H1 (cell line): ENCODE measurements around the gene CCDC30. TPM values are rescaled to one million over a fixed set of nuclear protein-coding genes. Genes with fewer than 3 reads are reported as not detected.

Experiments used
- CTCF ChIA-PET: fragments of 300-600 bp; sonication (Branson Sonifier 250); formaldehyde crosslinking; loops from one replicate; lab custom pipeline; 2021; ENCODE audit not compliant: partially characterized antibody; lab: Charles Lee
- POLR2A ChIA-PET: fragments of 300-600 bp; sonication (Branson Sonifier 250); formaldehyde crosslinking; loops from one replicate; lab custom pipeline; 2021; ENCODE audit warnings: inconsistent platforms; ENCODE audit not compliant: partially characterized antibody; lab: Charles Lee
- DNase-seq, 2 experiments: peaks; one replicate each; pipeline versions ENCODE4 v3.0.0 to v3.0.0-alpha.2; 2010 to 2022; ENCODE audit warnings: low spot score in 2 of 2, low read depth in 1 of 2, mixed read lengths in 1 of 2
- FAIRE-seq: peaks from 2 replicates; lab custom pipeline; 2011; peaks lifted over from hg19 to GRCh38; lab: Jason Lieb, UNC
- H2AFZ ChIP-seq: 2 replicates; pipeline ENCODE4 v1.8.1; 2012; ENCODE audit warnings: low read length, inconsistent platforms
- H2AK5ac ChIP-seq: 2 replicates; pipeline ENCODE4 v1.6.1; 2013; ENCODE audit warnings: low read depth, low read length
- H2BK120ac ChIP-seq: replicated peaks from 2 replicates; pipeline ENCODE3; 2013; ENCODE audit warnings: low read depth, low read length, inconsistent platforms
- H2BK12ac ChIP-seq: 2 replicates; pipeline ENCODE4 v1.6.1; 2013; ENCODE audit warnings: low read depth, low read length
- H2BK15ac ChIP-seq: 2 replicates; pipeline ENCODE4 v1.6.1; 2013; ENCODE audit warnings: low read length
- H2BK20ac ChIP-seq: 2 replicates; pipeline ENCODE4 v1.6.1; 2013; ENCODE audit warnings: low read length
- H2BK5ac ChIP-seq: 2 replicates; pipeline ENCODE4 v1.6.1; 2013; ENCODE audit warnings: low read depth, low read length
- H3K14ac ChIP-seq: 2 replicates; pipeline ENCODE4 v1.6.1; 2013; ENCODE audit warnings: inconsistent platforms; ENCODE audit not compliant: insufficient read length
- H3K18ac ChIP-seq: 2 replicates; pipeline ENCODE4 v1.6.1; 2013; ENCODE audit warnings: low read length; ENCODE audit errors: extremely low read depth
- H3K23ac ChIP-seq: 2 replicates; pipeline ENCODE4 v1.6.1; 2013; ENCODE audit warnings: inconsistent platforms; ENCODE audit not compliant: insufficient read length
- H3K23me2 ChIP-seq: 2 replicates; pipeline ENCODE4 v1.6.1; 2013; ENCODE audit warnings: low read depth, low read length
- H3K27ac ChIP-seq: 2 replicates; pipeline ENCODE4 v1.6.1; 2011; ENCODE audit warnings: low read depth, low read length, inconsistent platforms
- H3K27me3 ChIP-seq, 4 experiments: replicated peaks in 1 of 4; 1 replicate in 1 of 4; 2 replicates in 3 of 4; pipeline versions ENCODE4 v1.6.1 to v1.8.1; 2011 to 2013; ENCODE audit warnings: low read length in 3 of 4, mild to moderate bottlenecking in 3 of 4, inconsistent platforms in 2 of 4, mixed read lengths in 2 of 4, moderate library complexity in 1 of 4; ENCODE audit not compliant: control insufficient read depth in 3 of 4, insufficient read depth in 3 of 4; ENCODE audit errors: extremely low read depth in 1 of 4
- H3K36me3 ChIP-seq, 4 experiments: 2 replicates each; pipeline versions ENCODE4 v1.6.1 to v1.8.1; 2011 to 2013; ENCODE audit warnings: mild to moderate bottlenecking in 4 of 4, low read length in 3 of 4, moderate library complexity in 2 of 4, control low read depth in 1 of 4, inconsistent platforms in 1 of 4; ENCODE audit not compliant: insufficient read depth in 4 of 4, control insufficient read depth in 2 of 4
- H3K4ac ChIP-seq: replicated peaks from 2 replicates; pipeline ENCODE3; 2013; ENCODE audit warnings: low read length, low read depth, mixed read lengths, inconsistent platforms; ENCODE audit not compliant: insufficient read length
- H3K4me1 ChIP-seq, 4 experiments: replicated peaks in 1 of 4; 1 replicate in 1 of 4; 2 replicates in 3 of 4; pipeline versions ENCODE4 v1.6.1 to v1.8.1; 2011 to 2013; ENCODE audit warnings: low read length in 3 of 4, inconsistent platforms in 2 of 4, mixed read lengths in 1 of 4; ENCODE audit not compliant: insufficient read depth in 4 of 4, control insufficient read depth in 3 of 4
- H3K4me2 ChIP-seq, 2 experiments: 2 replicates each; pipeline versions ENCODE4 v1.6.1 to v1.8.1; 2011 to 2013; ENCODE audit warnings: low read depth in 2 of 2, low read length in 2 of 2, control low read depth in 1 of 2, inconsistent platforms in 1 of 2, mild to moderate bottlenecking in 1 of 2; ENCODE audit not compliant: insufficient read depth in 1 of 2
- H3K4me3 ChIP-seq, 4 experiments: fragments of 200-600, 300-600 bp in 1 of 4; sonication (generic), shearing (Covaris generic), sonication (Bioruptor Twin) in 1 of 4; 2 replicates each; pipeline versions ENCODE4 v1.5.1 to v1.8.1; 2011 to 2016; ENCODE audit warnings: low read length in 4 of 4, low read depth in 3 of 4, control low read depth in 2 of 4, inconsistent platforms in 2 of 4, mild to moderate bottlenecking in 2 of 4, mixed read lengths in 1 of 4, moderate library complexity in 1 of 4; ENCODE audit not compliant: insufficient read depth in 2 of 4; ENCODE audit errors: extremely low read depth in 1 of 4
- H3K56ac ChIP-seq: replicated peaks from 2 replicates; pipeline ENCODE3; 2013; ENCODE audit warnings: low read depth, mild to moderate bottlenecking, mixed read lengths, low read length, inconsistent platforms; ENCODE audit not compliant: insufficient read length
- H3K79me1 ChIP-seq: 2 replicates; pipeline ENCODE4 v1.6.1; 2013; ENCODE audit warnings: low read depth, low read length, control low read depth
- H3K79me2 ChIP-seq, 2 experiments: 2 replicates each; pipeline versions ENCODE4 v1.6.1 to v1.8.1; 2012 to 2013; ENCODE audit warnings: low read length in 2 of 2, mild to moderate bottlenecking in 2 of 2, inconsistent platforms in 1 of 2; ENCODE audit not compliant: insufficient read depth in 2 of 2, control insufficient read depth in 1 of 2
- H3K9ac ChIP-seq, 4 experiments: replicated peaks in 1 of 4; 1 replicate in 1 of 4; 2 replicates in 3 of 4; pipeline versions ENCODE4 v1.6.1 to v1.8.1; 2011 to 2013; ENCODE audit warnings: low read depth in 3 of 4, low read length in 3 of 4, control low read depth in 2 of 4, mild to moderate bottlenecking in 2 of 4, moderate library complexity in 2 of 4, inconsistent platforms in 1 of 4; ENCODE audit errors: extremely low read depth in 1 of 4
- H3K9me3 ChIP-seq, 2 experiments: 2 replicates each; pipeline versions ENCODE4 v1.6.1 to v1.8.1; 2012 to 2013; ENCODE audit warnings: mild to moderate bottlenecking in 2 of 2, moderate library complexity in 2 of 2, control low read depth in 1 of 2, inconsistent platforms in 1 of 2, low read depth in 1 of 2, low read length in 1 of 2, mixed read lengths in 1 of 2; ENCODE audit not compliant: insufficient read depth in 2 of 2
- H4K20me1 ChIP-seq, 2 experiments: replicated peaks in 1 of 2; 2 replicates each; pipeline versions ENCODE3 to v1.8.1; 2011 to 2013; ENCODE audit warnings: inconsistent platforms in 2 of 2, low read length in 2 of 2, mild to moderate bottlenecking in 1 of 2; ENCODE audit not compliant: insufficient read depth in 2 of 2, control insufficient read depth in 1 of 2
- H4K5ac ChIP-seq: 2 replicates; pipeline ENCODE4 v1.6.1; 2013; ENCODE audit warnings: low read length, low read depth, mixed read lengths, inconsistent platforms; ENCODE audit not compliant: insufficient read length
- H4K8ac ChIP-seq: 2 replicates; pipeline ENCODE4 v1.8.0; 2013; ENCODE audit warnings: mild to moderate bottlenecking, moderate library complexity, low read length, inconsistent platforms; ENCODE audit not compliant: insufficient read depth; ENCODE audit errors: extremely low read depth
- H4K91ac ChIP-seq: replicated peaks from 2 replicates; pipeline ENCODE3; 2013; ENCODE audit warnings: low read length, mixed read lengths, inconsistent platforms; ENCODE audit not compliant: insufficient read length
- CBX5 ChIP-seq: fragments of 300-800, 300-1000 bp; sonication (generic); IDR thresholded peaks from 2 replicates; pipeline ENCODE4 v1.7.1; 2016; ENCODE audit warnings: antibody characterized with exemption, low read length, low read depth
- E2F6 ChIP-seq: IDR thresholded peaks from 2 replicates; pipeline ENCODE4 v1.6.1; 2012; ENCODE audit warnings: inconsistent platforms
- WGBS, 2 experiments: shearing (Covaris generic) in 1 of 2; methylation state at CpG; one replicate each; pipeline versions ENCODE4 v1.1.6 to v1.1.7; 2013 to 2015; ENCODE audit warnings: low lambda C conversion rate in 2 of 2, mixed read lengths in 2 of 2, inconsistent platforms in 1 of 2, low coverage in 1 of 2, missing lambda C conversion rate in 1 of 2; ENCODE audit not compliant: insufficient replicate concordance in 2 of 2, insufficient coverage in 1 of 2, insufficient read length in 1 of 2; ENCODE audit errors: extremely low coverage in 1 of 2, missing lambda C conversion rate in 1 of 2; 5-methylcytosine and 5-hydroxymethylcytosine counted together
- polyA plus RNA-seq, 7 experiments: library from polyadenylated mRNA; depleted of rRNA in 3 of 7; stranded (reverse) in 5 of 7; unstranded in 2 of 7; fragments of >200 nt in 5 of 7; fragments of 200-250 nt in 2 of 7; gene quantifications; 1 replicate in 5 of 7; 2 replicates in 1 of 7; 4 replicates in 1 of 7; pipeline versions ENCODE4 v1.2.1 to v1.2.3, GENCODE V29; 2011 to 2013; ENCODE audit warnings: missing spikeins in 2 of 7, mixed read lengths in 2 of 7
- total RNA-seq: library from RNA; stranded (reverse); fragmentation: NEBNext Ultra II Directional; extraction: Animal tissue kit (Norgen Biotek cat#: 25700); gene quantifications from 2 replicates; pipeline ENCODE4 v1.2.1, GENCODE V29; 2021

CCDC30 gene
- total and polyA plus RNA-seq, 2 of the 8 experiments (the other 6 are each of a cell fraction or from before 2014, with no cell fraction given): 0.60 to 1.8 TPM

- 96% methylated on average over 3 of the region's 3 CpGs; no CpG with 5 or more reads in 1 of the 2 experiments for WGBS, 2 experiments
- no peak for FAIRE-seq
- no peak overlapping the region for H2AK5ac ChIP-seq
- TF ChIP-seq E2F6 (no peak), CBX5 (no peak)
These were observed 213.5 kb downstream of the CCDC30 start for GRCh38 chr1:42676534-42677087.

More at GRCh38 chr1:42676534-42677087, 213.5 kb downstream of the CCDC30 start:
- no peaks in the 10 kb centered on the region for H3K9me3 ChIP-seq
- no peak overlapping the region for H3K4me2 ChIP-seq
- POLR2A ChIA-PET: interaction anchor here (1.3 to 3.7 kb wide), 4 partner anchors 14 to 27 kb away, joined by 4 to 16 read pairs (median 5); no protein-coding TSS in a partner anchor
- H2AFZ ChIP-seq: no peak overlapping the region
- no peak overlapping the region for H4K5ac ChIP-seq
- H2BK5ac ChIP-seq: no peak overlapping the region
- no peak overlapping the region for H2BK15ac ChIP-seq
- H3K27ac ChIP-seq: no peak overlapping the region
- no peaks in the 10 kb centered on the region; a peak in 2 of 7 replicates for H3K4me1 ChIP-seq
- no peaks in the 10 kb centered on the region for H3K27me3 ChIP-seq
- H3K79me2 ChIP-seq: peaks cover 0 to 18% of the 10 kb centered on the region in 2 experiments; a peak in 2 of 4 replicates
- no peak overlapping the region for H4K91ac ChIP-seq
- H3K79me1 ChIP-seq: no peaks in the 10 kb centered on the region; the same call in 1 of the 2 replicates
- no peak overlapping the region for H3K18ac ChIP-seq
- H2BK20ac ChIP-seq: no peak overlapping the region
- no peak overlapping the region for H3K4ac ChIP-seq
- no peaks in the 10 kb centered on the region for H4K20me1 ChIP-seq
- no peak overlapping the region for H2BK12ac ChIP-seq
- H3K56ac ChIP-seq: no peak overlapping the region
- no peak overlapping the region for H3K14ac ChIP-seq
- peaks cover 6% of the 10 kb centered on the region for H3K23me2 ChIP-seq
- no peak overlapping the region for H3K4me3 ChIP-seq
- CTCF ChIA-PET: interaction anchor here (0.6 to 1.1 kb wide), 3 partner anchors 60 to 325 kb away, joined by 3 to 4 read pairs (median 4); no protein-coding TSS in a partner anchor
- DNase-seq: no peak
- no peak overlapping the region for H3K9ac ChIP-seq
- H2BK120ac ChIP-seq: no peak overlapping the region
- H3K36me3 ChIP-seq: peaks cover 0 to 22% (median 5%) of the 10 kb centered on the region in 4 experiments; a peak in 4 of 8 replicates
- no peak overlapping the region for H3K23ac ChIP-seq
- no peak overlapping the region for H4K8ac ChIP-seq
